Suprapubic skin (tissue), 4 donors: ENCODE measurements around the gene VPS50. TPM values are rescaled to one million over a fixed set of nuclear protein-coding genes. Genes with fewer than 3 reads are reported as not detected.

ENCODE experiments used
- DNase-seq, 2 donors: peaks; one replicate each; pipeline ENCODE4 v3.0.0-alpha.2; 2019; ENCODE audit warnings: low spot score in 2 of 2
- H3K27ac ChIP-seq: fragments of 200-600 bp; sonication (generic); one replicate; pipeline ENCODE4 v1.5.1; 2019
- H3K27me3 ChIP-seq: fragments of 200-600 bp; sonication (generic); one replicate; pipeline ENCODE4 v1.5.1; 2019
- H3K36me3 ChIP-seq: fragments of 200-600 bp; sonication (generic); one replicate; pipeline ENCODE4 v1.5.1; 2019
- H3K4me1 ChIP-seq: fragments of 200-600 bp; sonication (generic); one replicate; pipeline ENCODE4 v1.5.1; 2019
- H3K4me3 ChIP-seq: fragments of 200-600 bp; sonication (generic); one replicate; pipeline ENCODE4 v1.5.1; 2019; ENCODE audit warnings: mild to moderate bottlenecking
- H3K9me3 ChIP-seq: fragments of 200-600 bp; sonication (generic); one replicate; pipeline ENCODE4 v1.5.1; 2019
- CTCF ChIP-seq, 2 donors: fragments of 200-600 bp in 1 of 2; fragments of 450-650 bp in 1 of 2; sonication (generic) in 1 of 2; IDR thresholded peaks; one replicate each; pipeline ENCODE4 v1.5.1; 2016 to 2019; ENCODE audit warnings: antibody characterized with exemption in 2 of 2, mild to moderate bottlenecking in 1 of 2, moderate library complexity in 1 of 2
- EP300 ChIP-seq: sonication (generic); formaldehyde crosslinking; IDR thresholded peaks from one replicate; pipeline ENCODE4 v1.6.1; 2017; ENCODE audit warnings: antibody characterized with exemption
- POLR2A ChIP-seq, 2 donors: fragments of 450-650 bp; IDR thresholded peaks; one replicate each; pipeline ENCODE4 v1.6.1; 2017; ENCODE audit warnings: antibody characterized with exemption in 2 of 2, mild to moderate bottlenecking in 2 of 2, moderate library complexity in 2 of 2
- POLR2AphosphoS5 ChIP-seq, 3 donors: sonication (generic); formaldehyde crosslinking; IDR thresholded peaks; one replicate each; pipeline ENCODE4 v1.6.1; 2017; ENCODE audit warnings: antibody characterized with exemption in 3 of 3
- WGBS: methylation state at CpG from one replicate; pipeline ENCODE4 v1.1.5; 2018; 5-methylcytosine and 5-hydroxymethylcytosine counted together
- total RNA-seq, 4 donors: library from RNA; depleted of rRNA; stranded (reverse); fragments of >200 nt; gene quantifications; one replicate each; pipeline ENCODE4 v1.1.0, GENCODE V29; 2016

VPS50 gene
- total RNA-seq, 4 donors from 2014 or later: 12.5 to 57.6 (median 19.4) TPM

- peaks cover 8% of the 10 kb centered on the region for H3K4me1 ChIP-seq
- no peak overlapping the region for H3K4me3 ChIP-seq
- H3K27me3 ChIP-seq: no peaks in the 10 kb centered on the region
- TF ChIP-seq CTCF (IDR thresholded peaks at IDR 0.05): no peak
- 91% methylated on average over 2 of the region's 2 CpGs for WGBS
- H3K27ac ChIP-seq: no peak overlapping the region
- H3K9me3 ChIP-seq: no peaks in the 10 kb centered on the region
- no peaks in the 10 kb centered on the region for H3K36me3 ChIP-seq
- DNase-seq: no peak
Measured at GRCh38 chr7:93238748-93239147, 6.6 kb downstream of the VPS50 start.

- 75% methylated on average over 4 of the region's 4 CpGs for WGBS
- H3K4me1 ChIP-seq: no peaks in the 10 kb centered on the region
- TF ChIP-seq CTCF (IDR thresholded peaks at IDR 0.05): no peak
- no peak for TF ChIP-seq POLR2AphosphoS5 (IDR thresholded peaks at IDR 0.05)
- no peak for TF ChIP-seq POLR2A (IDR thresholded peaks at IDR 0.05)
- TF ChIP-seq EP300: no peak
- no peak for DNase-seq
- no peak overlapping the region for H3K4me3 ChIP-seq
- H3K27ac ChIP-seq: no peak overlapping the region
- no peaks in the 10 kb centered on the region for H3K36me3 ChIP-seq
- no peaks in the 10 kb centered on the region for H3K27me3 ChIP-seq
- H3K9me3 ChIP-seq: no peaks in the 10 kb centered on the region
Measured at GRCh38 chr7:93239824-93240223, 7.7 kb downstream of the VPS50 start.

- TF ChIP-seq EP300 (no peak), POLR2A (IDR thresholded peaks at IDR 0.05) (no peak), CTCF (IDR thresholded peaks at IDR 0.05) (no peak), POLR2AphosphoS5 (IDR thresholded peaks at IDR 0.05) (no peak)
- Histone ChIP-seq H3K4me1 (peaks cover 3% of the 10 kb centered on the region), H3K27me3 (no peaks in the 10 kb centered on the region), H3K9me3 (no peaks in the 10 kb centered on the region), H3K4me3 (no peak overlapping the region), H3K27ac (no peak overlapping the region), H3K36me3 (no peaks in the 10 kb centered on the region)
- 96% methylated on average over 3 of the region's 3 CpGs for WGBS
- DNase-seq: no peak
Measured at GRCh38 chr7:93242106-93242505, 9.9 kb downstream of the VPS50 start.

- no peaks in the 10 kb centered on the region for H3K9me3 ChIP-seq
- H3K27me3 ChIP-seq: no peaks in the 10 kb centered on the region
- no peak overlapping the region for H3K4me3 ChIP-seq
- WGBS: 39% methylated on average over 9 of the region's 9 CpGs
- H3K36me3 ChIP-seq: no peaks in the 10 kb centered on the region
- TF ChIP-seq CTCF (IDR thresholded peaks at IDR 0.05): peak; percentile 4 to 41
- no peak for TF ChIP-seq POLR2A (IDR thresholded peaks at IDR 0.05)
- peaks cover 3% of the 10 kb centered on the region for H3K4me1 ChIP-seq
- no peak for DNase-seq
- no peak overlapping the region for H3K27ac ChIP-seq
Measured at GRCh38 chr7:93245525-93246432, 13.6 kb downstream of the VPS50 start.

GRCh38 chr7:93249491-93250148 is 17.5 kb downstream of the VPS50 start:
- Histone ChIP-seq H3K9me3 (no peaks in the 10 kb centered on the region), H3K4me1 (peaks cover 3% of the 10 kb centered on the region), H3K36me3 (peaks cover 5% of the 10 kb centered on the region), H3K27ac (no peak overlapping the region), H3K4me3 (no peak overlapping the region), H3K27me3 (no peaks in the 10 kb centered on the region)
- DNase-seq: no peak
- TF ChIP-seq CTCF (IDR thresholded peaks at IDR 0.05): no peak
- no peak for TF ChIP-seq EP300
- no peak for TF ChIP-seq POLR2A (IDR thresholded peaks at IDR 0.05)
- no peak for TF ChIP-seq POLR2AphosphoS5 (IDR thresholded peaks at IDR 0.05)
- WGBS: 80% methylated on average over 5 of the region's 5 CpGs
